Activated CD8-positive, alpha-beta memory T cell treated with anti-CD3 and anti-CD28 coated beads for 4 hours (primary cell): Measurements from ENCODE around the gene WDR37.
"Not testable (repeated sequence)": the region's sequence is repeated elsewhere in the genome, so short reads cannot be mapped to it uniquely, and the experiment has no call there.

Source experiments
- DNase-seq, 2 donors: peaks; one replicate each; pipeline ENCODE4 v3.0.0-alpha.2; 2020; ENCODE audit warnings: low read depth in 2 of 2

WDR37 gene

DNA sequence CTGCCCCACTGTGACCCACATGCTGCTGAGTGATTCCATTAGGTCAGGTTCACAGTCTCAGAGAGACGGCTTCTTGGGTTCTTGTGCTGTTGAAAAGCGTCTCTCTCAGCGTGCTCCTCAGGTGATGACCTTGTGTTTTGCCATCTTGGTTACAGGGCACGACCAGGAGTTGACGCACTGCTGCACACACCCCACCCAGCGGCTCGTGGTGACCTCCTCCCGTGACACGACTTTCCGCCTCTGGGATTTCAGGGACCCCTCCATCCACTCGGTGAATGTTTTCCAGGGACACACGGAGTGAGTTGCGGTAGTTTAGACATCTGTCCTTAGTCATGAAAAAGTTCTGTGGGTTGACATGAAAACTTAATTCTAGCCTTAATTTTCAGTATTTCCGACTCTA is 48.8 kb downstream of the WDR37 start:
- no peak for DNase-seq

DNA sequence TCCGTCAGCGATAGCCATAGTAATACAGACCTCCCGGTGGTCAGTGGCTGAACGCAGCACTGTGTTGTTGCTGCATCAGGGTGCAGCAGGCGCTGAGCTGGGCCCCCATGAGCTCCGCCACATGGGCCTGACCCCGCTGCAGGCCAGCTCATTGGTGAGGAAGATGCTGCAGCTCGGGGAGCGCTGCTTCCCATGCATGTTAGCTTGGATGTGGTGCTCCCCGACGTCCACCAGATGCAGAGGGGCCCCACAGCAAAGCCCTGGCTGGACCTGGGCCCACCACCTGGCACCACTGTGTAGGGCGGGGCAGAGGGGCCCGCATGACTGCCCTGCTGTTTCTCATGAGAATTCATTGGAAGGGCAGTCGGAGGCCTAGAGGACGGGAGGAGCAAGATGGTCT is 50.8 kb downstream of the WDR37 start:
- DNase-seq: no peak

DNA sequence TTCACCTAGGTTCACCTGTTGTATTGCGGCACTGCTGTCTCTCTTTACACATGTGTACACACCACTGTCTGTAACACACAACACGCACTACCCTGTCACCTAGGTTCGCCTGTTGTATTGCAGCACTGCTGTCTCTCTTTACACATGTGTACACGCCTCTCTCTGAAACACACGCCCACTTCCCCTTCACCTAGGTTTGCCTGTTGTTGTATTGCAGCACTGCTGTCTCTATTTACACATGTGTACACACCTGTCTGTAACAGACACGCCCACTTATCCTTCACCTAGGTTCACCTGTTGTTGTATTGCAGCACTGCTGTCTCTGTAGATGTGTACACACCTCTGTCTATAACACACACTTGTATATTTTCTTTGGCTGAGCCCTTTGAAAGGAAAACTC is 51.5 kb downstream of the WDR37 start:
- DNase-seq: no peak

DNA sequence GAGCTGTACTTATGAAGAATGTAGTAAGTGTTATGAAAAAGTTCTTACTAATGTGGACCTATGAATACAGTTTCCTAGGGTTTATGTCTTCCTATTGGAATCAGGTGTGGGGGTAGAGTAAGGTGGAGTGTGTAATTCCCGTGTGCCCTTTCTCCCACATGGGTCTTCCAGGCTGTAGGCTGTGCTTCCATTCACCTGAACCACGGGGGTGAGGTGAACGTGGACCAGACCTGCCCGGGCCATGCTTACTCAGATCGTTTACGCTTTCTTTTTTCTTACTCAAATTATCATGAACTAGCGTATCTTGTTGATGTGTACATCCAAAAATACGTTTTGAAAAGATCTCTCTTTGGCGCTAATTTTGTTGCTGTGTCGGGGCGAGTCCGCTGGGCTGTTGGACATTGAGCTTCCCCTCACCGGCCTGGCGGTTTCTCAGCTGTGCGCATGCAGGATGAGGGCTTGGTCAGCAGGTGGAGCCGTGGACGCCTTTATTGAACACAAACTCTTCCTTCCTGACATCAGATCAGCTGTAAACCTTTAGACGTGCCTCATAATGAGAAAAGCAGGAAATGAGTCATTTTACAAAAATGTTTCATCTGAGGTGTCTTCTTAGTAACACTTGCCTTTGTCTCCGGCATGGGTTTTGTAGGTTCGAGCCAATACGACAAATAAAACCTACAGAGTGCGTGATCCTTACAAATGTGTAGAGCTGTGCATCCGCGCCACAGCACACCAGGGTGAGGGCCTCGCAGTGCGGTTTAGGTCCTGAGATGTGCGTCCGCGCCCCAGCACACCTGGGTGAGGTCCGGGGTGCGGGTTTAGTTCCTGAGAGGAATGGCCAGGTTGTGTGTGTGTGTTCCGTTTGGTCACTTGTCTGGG is 53.8 kb downstream of the WDR37 start:
- peak; percentile 52 to 55 for DNase-seq

DNA sequence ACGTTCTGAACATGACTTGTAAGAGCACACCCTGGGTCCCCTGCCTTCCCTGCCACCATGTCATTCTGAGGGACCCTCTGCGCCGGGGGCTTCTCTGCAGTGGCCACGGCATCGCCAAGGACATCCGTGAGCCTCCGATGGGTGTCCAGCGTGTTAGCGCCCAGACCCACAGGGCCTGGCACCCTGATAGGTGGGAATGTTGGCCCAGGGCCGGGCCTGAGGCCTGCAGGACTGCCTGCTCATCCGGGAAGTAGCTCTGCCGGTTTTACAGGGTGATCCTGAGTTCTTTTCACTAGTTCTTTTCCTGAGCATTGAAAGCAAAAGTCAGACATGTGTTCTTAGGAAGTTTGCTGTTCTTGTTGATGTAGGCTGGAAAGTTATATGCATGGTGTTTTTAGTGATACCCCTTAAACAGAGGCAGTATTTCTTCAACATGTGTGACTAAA is 54.5 kb downstream of the WDR37 start:
- no peak for DNase-seq

DNA sequence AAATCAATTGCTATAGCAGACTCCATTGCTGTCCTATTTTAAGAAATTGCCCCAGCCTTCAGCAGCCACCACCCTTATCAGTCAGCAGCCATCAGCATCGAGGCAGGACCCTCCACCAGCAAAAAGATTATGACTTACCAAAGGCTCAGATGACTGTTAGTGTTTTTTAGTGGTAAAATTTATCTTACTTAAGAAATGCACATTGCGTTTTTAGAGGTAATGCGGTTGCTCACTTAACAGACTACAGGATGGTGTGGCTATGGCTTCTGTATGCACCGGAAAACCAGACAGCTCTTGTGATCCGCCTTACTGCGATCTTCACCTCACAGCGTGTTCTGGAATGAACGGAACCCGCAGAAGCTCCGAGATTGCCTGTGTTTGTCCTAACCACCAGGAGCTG is 58.1 kb downstream of the WDR37 start:
- no peak for DNase-seq

DNA sequence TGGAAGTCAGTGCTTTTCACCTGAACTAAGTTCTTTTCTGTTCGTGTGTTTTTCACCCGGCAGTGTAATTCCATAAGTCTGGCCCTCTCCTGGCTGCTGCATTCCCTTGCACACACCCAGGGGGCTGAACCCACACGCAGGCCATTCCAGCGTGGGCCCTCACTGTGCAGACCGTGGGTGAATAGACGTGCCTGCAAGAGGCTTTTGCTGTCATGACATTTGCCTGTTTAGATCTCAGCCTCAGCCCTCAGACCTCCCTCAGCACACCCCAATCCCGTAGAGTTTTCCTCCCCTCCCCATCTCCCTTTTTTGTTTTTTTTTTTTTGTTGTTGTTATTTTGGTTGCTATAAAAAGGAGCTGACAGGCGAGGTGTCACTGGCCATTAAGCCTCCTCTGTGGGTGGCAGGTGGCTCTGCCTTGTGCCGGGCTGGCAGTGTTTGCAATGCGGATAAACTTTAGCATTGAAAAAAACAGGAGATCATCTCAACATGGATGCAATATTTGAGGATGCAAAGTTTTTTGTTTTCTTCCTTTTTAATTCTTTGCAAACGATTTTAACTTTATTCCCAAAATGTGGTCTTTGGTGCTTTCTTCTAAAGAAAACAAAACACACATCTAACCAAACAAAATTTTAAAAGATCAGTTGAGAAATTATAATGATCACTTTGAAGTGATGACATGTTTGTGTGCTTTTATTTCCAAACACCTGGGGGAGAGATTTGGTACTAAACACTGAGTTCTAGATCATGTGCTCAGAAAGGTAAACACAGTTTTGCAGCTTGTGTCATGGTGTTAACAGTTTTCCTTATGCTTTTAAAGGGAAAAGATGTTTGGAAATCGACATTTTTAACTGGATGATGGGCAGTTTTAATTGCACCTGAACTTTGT is 58.8 kb downstream of the WDR37 start:
- no peak for DNase-seq

DNA sequence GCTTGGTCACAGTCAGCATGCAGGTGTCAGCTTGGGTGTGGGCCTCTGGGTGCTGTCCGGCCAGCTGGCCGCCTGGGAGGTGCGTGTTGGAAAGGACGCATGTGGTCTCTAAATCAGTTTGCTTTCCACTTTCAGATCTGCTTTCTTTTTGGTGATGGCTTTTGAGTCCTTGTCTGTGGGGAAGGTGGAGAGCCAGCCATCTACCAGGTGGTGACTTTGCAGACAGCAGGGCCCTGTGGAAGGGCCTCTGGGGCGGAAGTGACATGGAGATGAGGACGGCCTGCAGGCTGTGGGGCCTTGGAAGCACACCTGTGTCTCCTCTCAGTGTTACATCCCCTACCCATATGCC is 59.4 kb downstream of the WDR37 start:
- DNase-seq: no peak

DNA sequence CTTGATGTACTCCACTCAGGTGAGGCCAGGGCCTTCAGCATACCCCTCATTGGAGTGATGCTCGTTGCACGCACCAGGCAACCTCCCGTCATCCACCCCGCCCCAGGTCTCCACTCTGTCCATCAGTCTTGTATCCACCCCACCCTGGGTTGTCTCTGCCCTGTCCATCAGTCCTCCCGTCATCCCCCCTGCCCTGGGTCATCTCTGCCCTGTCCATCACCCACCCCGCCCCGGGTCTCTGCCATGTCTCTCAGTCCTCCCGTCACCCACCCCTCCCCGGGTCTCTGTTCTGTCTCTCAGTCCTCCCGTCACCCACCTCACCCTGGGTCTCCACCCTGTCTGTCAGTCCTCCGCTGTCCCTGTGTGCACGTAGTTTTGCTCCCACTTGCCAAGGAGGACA is 59.9 kb downstream of the WDR37 start:
- DNase-seq: no peak

DNA sequence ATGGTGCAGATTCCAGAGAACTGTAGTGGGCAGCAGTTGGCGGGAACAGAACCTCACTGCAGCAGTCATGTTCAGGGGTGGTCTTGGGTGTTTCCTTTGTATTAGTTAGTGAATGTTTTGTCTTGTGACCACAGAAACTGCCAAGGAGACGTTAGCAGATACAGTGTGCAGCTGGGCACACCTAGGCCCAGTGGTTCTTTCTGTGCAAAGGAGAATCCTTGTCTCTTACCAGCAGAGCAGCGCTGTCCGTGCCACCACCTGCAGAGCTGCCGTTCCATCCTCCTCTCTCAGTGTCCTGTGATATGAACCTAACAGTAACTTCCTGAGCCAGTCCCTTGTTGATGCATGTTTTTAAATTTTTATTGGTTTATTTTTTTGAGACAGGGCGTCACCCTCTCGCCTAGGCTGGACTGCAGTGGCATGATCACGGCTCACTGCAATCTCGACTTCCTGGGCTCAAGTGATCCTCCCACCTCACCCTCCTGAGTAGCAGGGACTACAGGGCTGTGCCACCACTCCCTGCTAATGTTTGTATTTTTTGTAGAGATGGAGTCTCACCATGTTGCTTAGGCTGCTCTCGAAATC is 60.6 kb downstream of the WDR37 start:
- DNase-seq: no peak

DNA sequence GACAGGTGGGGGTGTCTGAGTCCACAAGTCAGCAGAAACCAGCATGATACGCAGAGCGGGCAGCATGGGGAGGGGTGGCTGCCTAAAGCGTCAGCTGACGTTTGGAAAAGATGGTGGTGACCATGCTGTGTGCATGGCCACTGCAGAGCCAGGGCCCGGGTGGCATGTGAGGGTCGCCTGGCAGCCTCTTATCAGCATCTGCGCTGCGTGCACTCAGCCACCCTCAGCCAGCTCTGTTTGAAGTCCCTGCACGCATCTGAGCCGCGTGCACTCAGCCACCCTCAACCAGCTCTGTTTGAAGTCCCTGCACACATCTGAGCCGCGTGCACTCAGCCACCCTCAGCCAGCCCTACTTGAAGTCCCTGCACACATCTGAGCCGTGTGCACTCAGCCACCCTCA is 61.5 kb downstream of the WDR37 start:
- DNase-seq: no peak

DNA sequence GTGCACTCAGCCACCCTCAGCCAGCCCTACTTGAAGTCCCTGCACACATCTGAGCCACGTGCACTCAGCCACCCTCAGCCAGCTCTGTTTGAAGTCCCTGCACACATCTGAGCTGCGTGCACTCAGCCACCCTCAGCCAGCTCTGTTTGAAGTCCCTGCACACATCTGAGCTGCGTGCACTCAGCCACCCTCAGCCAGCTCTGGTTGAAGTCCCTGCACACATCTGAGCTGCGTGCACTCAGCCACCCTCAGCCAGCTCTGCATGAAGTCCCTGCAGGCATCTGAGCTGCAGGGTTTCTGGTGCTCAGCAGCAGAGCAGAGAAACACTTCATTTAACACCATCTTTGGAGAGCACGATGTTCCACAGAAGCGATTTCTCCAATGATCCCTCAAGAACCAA is 62.1 kb downstream of the WDR37 start:
- DNase-seq: not testable (repeated sequence)

DNA sequence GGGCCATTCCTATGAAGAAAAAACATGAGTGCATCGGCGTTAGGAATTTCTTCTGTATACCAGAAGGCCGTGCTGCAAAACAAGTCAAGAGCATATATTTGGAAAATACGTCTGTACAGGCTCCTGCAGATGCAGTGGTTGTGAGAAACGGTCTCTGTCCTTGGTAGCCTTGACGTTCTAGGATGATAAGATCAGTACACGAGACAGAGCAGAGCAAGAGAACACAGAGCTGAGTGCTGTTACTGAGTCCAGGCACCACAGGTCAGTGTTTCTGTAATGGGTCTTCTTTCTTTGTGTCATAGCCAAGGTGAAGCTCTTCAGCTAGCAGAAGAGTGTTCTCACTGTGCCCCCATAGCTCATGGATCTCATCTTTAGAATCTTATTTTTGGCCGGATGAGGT is 62.8 kb downstream of the WDR37 start:
- no peak for DNase-seq

DNA sequence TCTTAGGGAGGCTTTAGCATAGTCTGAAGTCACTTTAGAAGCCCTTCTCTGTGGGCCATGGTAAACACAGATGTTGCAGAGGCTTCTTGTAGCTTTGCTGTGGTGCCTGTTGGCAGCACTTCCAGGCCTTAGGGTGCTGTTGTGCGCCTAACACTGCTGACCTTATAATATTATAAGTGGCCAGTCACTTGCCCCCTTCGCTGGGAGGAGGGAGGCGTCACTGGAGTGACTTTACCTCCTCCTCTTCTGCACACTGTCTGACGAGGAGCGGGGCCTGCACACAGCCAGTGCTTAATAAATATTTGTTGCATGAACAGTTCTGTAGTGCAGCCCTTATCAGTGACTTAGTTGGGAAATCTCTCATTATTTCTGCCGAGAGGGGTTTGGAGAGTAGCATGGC is 63.3 kb downstream of the WDR37 start:
- DNase-seq: no peak

DNA sequence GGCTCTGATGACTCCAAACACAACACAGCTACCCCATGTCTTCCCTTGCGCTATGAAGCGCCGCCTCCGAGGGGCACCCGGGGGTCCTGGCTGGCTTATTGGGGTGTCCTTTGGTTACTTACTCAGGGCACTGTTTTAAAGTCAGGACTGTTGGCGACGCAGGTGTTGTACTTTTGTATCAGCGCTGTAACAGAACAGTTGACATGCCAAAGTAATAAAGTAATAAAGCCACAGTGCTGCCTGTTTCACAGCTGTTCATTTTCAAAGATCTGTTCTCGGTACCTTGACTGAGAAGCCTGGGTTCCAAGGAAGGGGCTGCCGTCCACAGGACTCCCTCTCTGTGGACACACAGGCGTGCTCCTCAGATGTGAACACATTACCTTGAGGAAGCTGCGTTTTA is 64.1 kb downstream of the WDR37 start:
- DNase-seq: no peak

DNA sequence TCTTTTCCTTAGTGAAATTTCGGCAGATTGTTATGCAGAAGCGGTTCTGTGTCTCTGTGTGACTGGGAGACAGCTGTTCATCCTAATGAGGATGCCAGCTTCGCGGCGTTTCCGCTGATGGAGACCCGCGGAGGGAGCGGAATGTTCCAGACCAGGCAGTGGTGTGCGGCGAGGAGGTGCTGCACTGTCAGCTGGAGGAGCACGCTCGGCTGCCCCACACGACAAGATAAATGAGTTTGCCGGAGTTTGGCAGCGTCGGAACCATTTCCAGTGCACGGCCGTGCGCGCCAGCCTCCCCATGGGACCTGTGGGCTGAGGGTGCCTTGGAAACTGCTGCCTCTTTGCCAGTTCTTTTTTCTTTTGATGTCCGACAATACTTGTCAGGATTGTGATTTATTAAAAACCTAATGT is 64.6 kb downstream of the WDR37 start:
- no peak for DNase-seq

DNA sequence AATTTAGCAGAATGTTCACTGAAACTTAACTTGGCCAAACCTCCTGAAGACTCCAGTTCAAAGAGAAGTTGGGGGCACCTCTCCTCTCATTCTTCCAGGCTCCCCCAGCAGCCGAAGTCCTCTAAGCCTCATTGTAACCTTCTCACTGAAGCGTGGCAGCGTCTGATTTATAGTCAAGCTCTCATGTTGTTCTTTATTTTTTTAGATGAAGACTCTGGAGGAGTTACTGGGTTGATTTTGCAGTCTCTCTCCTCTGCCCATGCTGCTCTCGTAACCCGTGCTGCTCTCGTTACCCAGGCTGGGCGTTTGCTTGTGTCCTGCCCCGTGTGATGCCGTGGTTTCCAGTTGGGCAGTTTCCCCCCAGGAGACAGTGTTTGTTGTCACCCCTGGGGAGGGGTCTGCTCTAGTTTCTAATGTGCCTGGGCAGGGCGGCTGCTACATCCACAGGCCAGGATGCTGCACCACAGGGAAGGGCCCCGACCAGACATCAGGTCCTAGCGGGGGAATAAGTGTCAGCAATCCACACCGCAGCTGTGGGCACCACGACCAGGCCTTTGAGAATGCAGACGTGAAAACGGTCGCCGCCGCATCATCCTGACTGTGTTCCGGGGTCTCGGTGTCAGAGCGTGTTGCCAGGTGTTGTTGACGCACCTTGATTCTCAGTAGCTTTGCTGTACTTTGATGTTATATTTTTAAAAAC is 65.2 kb downstream of the WDR37 start:
- no peak for DNase-seq

DNA sequence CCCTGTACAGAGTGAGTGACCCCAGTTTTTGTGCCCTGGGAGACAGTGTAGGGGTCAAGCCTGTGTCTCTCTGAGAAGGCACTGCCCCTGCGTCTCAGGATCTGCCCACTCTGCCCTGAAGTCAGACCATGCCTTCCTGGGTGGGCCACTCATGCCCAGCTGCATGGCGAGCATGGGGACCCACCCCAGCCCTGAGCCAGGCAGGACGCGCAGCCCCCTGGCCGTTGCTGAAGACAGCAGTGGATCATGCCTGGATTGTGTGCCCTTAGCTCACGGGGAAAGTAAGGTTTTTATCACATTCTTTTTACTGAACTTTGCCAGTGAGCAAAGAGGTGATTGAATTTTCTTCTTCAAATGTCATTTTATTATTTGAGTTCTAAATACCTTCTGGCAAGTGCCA is 66.2 kb downstream of the WDR37 start:
- no peak for DNase-seq

DNA sequence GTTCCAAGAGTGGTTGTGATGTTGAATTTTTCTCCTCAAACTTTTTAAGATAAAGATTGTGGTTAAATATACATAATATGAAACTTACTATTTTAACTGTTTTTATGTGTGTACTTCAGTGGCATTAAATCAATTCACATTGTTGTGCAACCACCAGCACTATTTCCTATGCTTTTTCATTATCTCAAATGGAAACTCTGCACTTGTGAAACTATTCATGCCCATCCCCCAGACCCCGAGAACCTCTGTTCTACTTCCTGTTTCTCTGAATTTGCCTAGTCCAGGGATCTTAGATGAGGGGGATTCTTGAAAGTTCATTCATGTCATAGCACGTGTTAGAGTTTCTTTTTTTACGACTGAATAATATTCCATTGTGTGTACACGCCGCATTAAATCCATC is 67.0 kb downstream of the WDR37 start:
- DNase-seq: no peak

DNA sequence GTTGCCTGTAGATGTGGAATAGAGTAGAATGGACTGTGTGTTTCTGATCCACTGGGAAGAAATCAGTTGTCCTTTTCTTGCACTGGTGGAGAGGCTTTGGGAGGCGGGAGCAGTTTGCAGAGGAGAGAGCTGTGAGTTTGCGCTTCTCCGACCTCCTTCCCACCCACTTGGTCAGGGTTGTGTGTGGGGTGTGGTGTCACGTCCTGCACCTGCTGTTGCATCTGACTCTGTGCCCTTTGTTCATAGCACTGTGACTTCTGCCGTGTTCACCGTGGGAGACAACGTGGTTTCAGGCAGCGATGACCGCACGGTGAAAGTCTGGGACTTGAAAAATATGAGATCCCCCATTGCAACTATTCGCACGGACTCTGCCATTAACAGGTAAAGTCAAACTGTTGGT is 67.8 kb downstream of the WDR37 start:
- no peak for DNase-seq

DNA sequence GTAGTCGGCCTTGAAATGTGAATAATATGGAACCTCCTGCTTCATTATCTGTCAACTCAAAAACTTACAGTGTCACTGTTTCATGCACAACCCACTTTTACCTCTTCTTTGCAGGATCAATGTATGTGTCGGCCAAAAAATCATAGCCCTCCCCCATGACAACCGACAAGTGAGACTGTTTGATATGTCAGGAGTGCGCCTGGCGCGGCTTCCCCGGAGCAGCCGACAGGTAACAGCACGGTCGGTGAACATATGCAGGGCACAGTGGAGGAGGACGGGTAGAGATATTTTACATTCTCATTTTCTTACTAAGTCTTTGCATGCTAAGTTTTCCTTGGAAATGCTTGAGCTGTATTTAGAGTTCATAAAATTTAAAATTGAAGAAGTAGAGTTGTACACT is 68.6 kb downstream of the WDR37 start:
- no peak for DNase-seq

DNA sequence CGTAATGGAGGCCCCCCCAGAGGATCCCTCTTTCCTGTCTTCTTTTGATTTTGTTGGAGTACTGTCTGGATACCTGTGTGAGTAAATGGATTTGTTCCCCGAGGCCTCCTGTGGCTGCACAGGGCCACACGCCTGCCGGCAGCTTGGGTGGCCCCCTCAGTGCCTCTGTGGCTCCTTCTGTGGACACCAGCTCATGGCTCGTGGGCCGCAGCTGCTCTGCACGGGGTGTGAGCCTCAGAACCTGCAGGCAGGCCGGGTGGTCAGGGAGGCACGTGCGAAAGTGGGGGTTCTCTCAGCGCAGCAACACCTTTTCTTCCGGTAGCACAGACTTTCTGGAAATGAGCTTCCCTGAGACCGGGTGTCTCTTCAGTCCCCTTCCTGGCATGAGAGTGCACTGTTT is 70.3 kb downstream of the WDR37 start:
- no peak for DNase-seq
